Posterior cingulate gyrus (tissue), 11 donors: ENCODE results near the gene POTEM.
A peak's percentile ranks its signal among the peaks of the same experiment; 100 is the strongest.
"Not testable (repeated sequence)": the region's sequence is repeated elsewhere in the genome, so short reads cannot be mapped to it uniquely, and the experiment has no call there.

ENCODE experiments used
- DNase-seq, 10 donors: peaks; one replicate each; pipeline versions ENCODE4 v3.0.0 to v3.0.0-alpha.2; 2020 to 2021; ENCODE audit warnings: mixed read lengths in 3 of 10
- intact Hi-C: fragments of 100-400 bp; cut with DNase I; formaldehyde crosslinking; loops from one replicate; pipeline ENCODE4 v1.15.1; 2023

POTEM gene

DNA sequence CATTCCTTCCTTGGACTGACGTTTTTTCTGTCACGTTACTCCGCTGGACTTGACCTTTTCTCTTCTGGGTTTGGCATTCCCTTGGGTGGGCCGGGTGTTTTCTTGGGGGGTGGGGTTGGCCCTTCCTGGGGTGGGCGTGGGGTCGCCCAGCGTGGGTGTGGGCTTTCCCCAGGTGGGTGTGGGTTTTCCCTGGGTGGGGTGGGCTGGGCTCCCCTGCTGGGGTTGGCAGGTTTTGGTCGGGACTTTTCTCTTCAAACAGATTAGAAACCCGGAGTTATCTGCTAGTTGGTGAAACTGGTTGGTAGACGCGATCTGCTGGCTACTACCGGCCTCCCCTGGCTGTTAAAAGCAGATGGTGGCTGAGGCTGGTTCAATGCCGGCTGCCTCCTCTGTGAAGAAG, at the start of gene POTEM:
TSS of gene POTEM (plus strand) at position 301 of the 400 bp plus-strand sequence. CDS start at position 353, 52 bp downstream.
- DNase-seq, intact Hi-C loops: not testable (repeated sequence)

DNA sequence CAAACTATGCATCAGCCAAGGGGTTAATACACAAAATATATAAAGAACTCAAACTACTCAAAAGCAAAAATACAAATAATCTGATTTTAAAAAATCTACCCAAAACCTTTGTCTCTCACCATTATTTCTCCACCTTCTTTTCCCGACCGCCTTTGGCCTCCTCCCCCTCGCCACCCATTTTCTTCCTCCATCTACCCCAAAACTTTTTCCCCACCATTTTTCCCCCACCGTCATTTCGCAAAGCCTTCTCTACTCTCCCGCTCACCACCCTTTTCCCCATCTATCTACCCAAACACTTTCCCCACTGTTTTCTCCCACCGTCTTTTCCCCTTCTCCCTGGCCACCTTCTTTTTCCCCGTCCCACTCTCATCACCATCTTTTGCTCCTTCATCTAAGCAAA, 48.9 kb upstream of the POTEM start:
- intact Hi-C loops, DNase-seq: not testable (repeated sequence)

DNA sequence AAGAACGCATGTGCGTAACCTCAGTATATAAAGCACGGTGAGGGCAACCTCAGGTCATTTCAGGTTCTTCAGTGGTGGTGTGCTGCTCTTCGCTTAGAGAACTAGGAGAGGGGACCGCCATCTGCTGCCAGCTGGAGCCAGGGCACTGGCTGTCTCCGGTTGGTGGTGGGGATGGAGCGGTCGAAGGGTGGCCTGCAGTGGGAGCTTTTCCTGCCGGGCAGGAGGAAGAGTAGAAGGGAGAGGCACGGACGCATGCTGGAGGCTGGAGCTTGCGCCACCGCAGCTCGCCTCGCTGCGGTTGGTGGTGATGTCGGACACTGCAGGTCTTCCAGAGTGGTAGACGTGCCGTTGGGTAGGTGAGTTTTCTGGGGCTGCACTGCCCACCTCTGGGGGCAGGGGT, 47.2 kb upstream of the POTEM start:
- intact Hi-C loops: not testable (repeated sequence)

DNA sequence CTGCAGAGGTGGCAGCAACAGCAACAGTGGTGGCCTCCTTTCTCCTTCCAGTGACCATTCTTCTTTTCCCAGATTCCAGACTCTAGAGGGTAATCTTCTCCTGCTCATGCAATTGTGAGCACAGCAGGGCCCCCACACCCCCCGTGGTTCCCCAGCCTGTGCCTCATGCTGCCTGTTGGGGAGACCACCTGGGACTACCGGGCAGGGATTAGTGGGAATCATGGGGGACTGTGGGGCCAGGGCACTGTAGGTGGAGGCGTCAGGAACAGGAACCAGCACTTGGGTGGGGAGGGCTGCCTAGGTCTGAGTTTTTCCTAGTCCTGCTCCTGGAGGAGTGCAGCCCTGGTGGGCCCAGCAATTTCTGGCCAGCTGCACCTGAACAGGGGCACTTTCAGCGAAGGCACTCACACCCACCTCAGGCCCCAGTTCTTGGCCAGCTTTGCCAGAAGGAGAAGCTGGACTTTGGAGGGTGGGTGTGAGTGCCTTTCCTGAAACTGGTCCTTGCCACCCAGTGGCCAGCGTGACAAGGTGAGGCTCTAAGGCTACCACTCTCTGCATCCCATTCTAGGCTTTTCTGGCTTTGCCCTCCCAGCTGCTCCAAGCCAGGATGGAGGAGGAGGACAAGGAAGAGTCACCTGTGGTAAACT, 46.1 kb upstream of the POTEM start:
- DNase-seq: peak in 2 of 10 donors; percentile 39 to 57
- intact Hi-C loops: not testable (repeated sequence)

More for the DNA sequence above, 47.2 kb upstream of the POTEM start:
- DNase-seq: not testable (repeated sequence)

DNA sequence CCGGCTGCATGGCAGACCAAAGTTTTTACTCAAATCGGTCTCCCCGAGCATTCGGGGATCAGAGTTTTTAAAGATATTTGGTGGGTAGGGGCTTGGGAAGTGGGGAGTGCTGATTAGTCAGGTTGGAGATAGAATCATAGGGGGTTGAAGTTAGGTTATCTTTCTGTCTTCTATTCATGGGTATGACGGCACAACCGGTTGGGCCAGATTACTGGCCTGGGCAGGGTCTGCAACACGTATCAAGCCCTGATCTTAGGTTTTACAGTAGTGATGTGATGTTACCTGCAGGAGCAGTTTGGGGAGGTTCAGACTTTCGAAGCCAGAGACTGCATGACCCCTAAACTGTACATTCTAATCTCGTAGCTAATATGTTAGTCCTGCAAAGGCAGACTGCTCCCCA, 30.4 kb upstream of the POTEM start:
- DNase-seq, intact Hi-C loops: not testable (repeated sequence)

DNA sequence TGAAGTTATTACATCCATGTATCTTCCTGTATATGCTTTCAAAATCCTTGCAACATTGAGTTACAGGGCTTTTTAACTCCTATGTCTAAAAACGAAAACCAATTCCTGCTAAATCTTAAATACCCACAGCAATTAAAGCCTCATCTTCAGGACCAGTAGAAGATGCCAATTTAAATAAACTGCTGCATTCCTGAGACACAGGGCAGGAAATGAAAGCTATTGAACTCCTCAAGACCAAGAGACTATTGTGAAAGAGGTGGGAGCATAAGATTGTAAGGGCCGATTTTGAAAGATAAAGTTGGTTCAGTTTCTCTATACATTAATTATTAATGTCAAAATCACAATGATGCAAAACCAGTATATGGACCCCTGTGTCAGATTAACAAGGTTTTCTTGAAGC, 28.5 kb upstream of the POTEM start:
- intact Hi-C loops, DNase-seq: not testable (repeated sequence)

DNA sequence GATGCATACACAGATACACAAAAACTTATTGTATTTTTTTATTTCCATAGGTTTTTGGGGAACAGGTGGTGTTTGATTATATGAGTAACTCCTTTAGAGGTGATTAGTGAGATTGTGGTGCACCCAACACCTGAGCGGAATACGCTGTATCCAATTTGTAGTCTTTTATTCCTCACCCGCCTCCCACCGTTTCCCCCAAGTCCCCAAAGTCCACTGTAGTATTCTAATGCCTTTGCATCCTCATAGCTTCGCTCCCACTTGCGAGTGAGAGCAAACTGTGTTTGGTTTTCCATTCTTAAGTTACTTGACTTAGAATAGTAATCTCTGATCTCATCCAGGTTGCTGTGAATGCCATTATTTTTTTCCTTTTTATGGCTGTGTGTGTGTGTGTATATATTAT, 17.3 kb upstream of the POTEM start:
- DNase-seq: peak in 2 of 10 donors; percentile 35 to 39
- intact Hi-C loops: not testable (repeated sequence)

DNA sequence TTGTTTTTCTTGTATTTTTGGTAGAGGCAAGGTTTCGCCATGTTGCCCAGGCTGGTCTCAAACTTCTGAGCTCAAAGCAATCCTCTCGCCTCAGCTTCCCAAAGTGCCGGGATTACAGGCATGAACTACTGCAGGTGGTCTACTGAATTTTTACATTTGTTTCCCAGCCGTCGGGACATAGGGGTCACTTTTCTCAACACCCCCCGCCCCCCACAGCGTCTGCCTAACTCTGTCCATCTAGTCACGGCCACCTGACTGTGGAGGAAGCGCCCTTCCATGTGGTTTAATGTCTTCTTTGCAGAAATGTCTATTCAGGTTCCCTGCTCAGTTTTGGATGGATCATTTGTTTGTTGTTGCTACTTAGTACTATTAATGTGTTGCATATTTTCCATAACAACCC, 14.1 kb upstream of the POTEM start:
- intact Hi-C loops: not testable (repeated sequence)
- DNase-seq: peak in 5 of 10 donors; percentile 2 to 80 (median 40)

DNA sequence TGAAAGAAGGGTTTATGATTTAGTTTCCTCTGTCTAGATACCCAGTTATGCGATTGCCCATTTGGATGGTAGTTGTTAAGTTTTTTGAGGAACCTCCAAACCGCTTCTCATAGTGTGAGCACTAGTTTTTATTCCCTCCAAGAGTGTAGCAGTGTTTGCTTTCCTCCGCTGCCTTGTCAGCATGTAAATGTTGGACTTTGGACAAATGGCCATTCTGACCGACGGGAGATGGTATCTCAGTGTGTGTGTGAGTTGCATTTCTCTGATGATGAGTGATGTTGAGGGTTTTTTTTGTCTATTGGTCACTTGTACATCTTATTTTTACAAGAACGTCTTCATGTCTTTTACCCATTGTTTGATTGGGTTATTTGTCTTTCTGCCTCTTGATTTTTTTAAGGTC, 11.4 kb upstream of the POTEM start:
- intact Hi-C loops, DNase-seq: not testable (repeated sequence)

DNA sequence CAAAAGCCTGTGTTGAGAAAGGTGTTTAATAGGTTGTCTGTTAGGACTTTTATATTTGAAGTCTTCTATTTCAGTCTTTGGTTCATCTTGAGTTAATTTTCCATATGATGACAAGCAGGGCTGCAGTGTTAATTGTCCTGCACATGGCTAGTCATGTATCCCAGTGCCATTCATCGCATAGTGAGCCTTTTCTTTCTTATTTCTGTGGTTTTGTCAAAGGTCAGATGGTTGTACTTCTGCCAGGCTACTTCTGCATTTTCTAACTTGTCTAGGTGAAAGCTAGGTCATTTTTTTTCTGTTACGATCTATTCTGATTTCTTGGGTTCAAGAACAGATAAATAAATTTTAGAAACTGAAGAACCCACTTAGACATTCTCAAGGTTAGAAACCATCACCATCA, 5.7 kb upstream of the POTEM start:
- intact Hi-C loops, DNase-seq: not testable (repeated sequence)

DNA sequence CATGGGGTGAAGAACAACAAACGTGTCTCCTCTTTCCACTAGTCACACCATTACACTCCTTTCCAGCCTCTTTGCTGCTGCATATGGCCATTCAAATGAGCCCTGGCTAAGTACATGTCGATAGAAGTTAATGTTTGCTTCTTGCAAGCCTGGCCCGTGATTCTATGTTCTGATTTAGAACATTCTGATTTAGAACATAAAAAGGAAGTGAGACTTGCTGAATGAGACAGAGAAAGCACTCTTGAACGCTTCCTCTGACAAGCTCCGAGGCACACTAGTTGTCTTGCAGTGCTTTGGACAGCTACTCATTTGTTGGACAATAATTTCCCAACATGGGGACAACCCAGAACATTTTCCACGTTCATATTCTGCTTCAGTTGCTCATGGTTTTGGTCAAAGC, 5.1 kb upstream of the POTEM start:
- intact Hi-C loops, DNase-seq: not testable (repeated sequence)

DNA sequence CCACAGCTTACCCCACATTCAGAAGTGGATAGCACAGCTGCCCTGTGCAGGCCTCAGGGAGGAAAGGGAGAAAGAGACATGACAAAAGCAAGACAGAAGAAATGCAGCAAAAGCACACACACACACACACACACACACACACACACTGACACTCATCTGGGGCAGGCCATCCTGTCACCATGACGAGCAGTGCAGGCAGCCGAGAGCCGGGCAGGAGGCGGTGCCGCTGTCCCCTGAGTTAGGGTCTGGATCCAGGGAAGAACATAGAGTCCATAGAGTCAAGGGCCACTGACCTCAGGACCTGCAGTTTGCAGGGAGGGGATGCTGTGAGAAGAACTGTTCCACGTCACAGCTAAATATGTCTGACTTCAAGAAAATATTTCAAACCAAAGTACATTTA, 4.0 kb upstream of the POTEM start:
- intact Hi-C loops: not testable (repeated sequence)
- DNase-seq: peak in 2 of 10 donors; percentile 12 to 24

DNA sequence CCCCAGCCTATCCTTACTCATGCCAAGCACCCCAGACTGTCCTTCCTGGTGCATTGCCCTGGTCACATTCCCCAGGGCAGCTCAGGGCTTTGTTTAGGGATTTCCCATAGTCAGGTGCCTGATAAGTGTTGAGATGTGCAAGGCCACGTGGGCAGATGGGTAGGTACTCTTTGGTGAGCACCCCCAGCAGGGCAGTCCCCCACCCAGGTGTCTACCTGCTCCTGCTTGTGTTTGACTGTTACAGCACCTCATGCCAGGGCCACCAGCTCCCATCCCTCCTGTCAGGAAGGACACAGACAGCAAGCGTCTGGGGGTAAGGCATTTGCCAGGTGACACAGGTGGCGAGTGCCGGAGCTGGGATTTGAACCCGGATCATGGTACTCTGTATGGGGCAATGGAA, 2.4 kb upstream of the POTEM start:
- DNase-seq, intact Hi-C loops: not testable (repeated sequence)

DNA sequence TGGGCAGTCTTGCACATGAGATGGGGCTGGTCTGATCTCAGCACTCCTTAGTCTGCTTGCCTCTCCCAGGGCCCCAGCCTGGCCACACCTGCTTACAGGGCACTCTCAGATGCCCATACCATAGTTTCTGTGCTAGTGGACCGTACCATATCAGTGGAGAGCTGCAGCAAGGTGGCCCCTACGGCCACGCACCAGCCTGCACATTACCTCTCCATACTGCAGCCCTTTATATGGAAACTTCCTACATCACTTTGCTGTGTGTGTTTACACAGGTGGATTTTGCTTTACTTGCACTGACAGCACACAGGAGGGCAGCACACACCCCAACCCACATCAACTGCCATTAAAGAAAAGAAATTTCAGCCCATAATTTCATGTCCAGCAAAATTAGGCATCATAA, 35.3 kb downstream of the POTEM start:
- intact Hi-C loops: not testable (repeated sequence)
- peak in 1 of 10 donors; percentile 66 for DNase-seq

DNA sequence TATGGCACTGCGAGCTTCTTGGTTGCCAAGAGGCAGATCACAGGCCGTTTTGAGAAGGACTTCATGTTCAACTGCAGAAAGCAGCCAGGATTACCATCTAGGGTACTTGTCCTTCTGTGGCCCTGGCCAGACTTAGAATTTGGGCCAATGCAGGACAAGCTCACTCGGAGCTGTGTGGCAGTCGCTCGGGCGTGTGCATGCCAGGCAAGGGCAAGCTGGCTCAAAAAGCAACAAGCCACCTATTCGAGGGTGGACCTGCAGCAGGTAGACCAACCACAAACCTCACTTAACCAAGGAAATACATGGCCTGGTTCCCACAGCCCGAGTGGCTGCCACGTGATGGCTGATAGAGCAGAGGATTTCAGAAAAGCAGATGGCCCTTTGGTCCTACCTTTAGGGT, 39.3 kb downstream of the POTEM start:
- DNase-seq, intact Hi-C loops: not testable (repeated sequence)

DNA sequence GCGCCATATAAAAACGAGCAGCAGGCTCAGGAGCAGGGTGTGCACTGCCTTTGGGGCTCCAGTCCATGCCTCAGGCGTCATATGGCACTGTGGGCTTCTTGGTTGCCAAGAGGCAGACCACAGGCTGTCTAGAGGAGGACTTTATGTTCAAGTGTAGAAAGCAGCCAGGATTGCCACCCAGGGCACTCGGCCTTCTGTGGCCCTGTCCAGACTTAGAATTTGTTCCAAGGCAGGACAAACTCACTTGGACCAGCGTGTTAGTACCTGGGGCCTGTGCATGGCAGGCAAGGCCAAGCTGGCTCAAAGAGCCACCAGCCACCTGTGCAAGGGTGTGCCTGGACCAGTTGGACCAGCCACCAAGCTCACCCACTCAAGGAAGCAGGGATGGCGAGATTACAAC, 40.4 kb downstream of the POTEM start:
- intact Hi-C loops: not testable (repeated sequence)
- peak in 2 of 10 donors; percentile 56 to 77 for DNase-seq

DNA sequence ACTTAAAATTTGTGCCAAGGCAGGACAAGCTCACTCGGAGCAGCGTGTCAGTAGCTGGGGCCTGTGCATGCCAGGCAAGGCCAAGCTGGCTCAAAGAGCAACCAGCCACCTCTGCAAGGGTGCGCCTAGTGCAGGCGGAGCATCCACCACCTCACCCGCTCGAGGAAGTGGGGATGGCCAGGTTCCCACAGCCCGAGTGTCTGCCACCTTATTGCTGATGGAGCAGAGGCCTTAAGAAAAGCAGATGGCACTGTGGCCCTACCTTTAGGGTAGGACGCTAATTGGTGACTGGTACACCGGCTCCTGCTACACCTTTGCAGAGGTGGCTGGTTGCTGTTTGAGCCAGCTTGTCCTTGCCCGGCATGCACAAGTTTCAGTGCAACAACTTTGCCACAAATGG, 43.8 kb downstream of the POTEM start:
- intact Hi-C loops: not testable (repeated sequence)
- peak in 3 of 10 donors; percentile 34 to 78 (median 43) for DNase-seq

DNA sequence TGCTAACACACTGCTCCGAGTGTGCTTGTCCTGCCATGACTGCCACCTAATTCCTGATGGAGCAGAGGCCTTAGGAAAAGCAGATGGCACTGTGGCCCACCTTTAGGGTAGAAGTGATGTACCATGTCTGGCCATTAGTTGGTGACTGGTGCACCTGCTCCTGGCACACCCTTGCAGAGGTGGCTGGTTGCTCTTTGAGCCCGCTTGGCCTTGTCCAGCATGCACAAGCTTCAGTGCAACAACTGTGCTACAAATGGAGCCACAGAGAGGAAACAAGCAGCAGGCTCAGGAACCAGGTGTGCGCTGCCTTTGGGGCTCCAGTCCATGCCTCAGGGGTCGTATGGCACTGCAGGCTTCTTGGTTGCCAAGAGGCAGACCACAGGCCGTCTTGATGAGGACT, 44.5 kb downstream of the POTEM start:
- DNase-seq, intact Hi-C loops: not testable (repeated sequence)

DNA sequence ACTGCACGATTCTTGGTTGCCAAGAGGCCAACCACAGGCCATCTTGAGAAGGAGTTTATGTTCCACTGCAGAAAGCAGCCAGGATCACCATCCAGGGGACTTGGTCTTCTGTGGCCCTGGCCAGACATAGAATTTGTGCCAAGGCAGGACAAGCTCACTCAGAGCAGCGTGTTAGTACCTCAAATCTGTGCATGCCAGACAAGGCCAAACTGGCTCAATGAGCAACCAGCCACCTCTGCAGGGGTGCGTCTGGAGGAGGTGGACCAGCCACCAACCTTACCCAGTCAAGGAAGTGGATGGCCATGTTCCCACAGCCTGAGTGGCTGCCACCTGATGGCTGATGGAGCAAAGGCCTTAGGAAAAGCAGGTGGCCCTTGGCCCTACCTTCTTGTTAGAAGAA, 48.0 kb downstream of the POTEM start:
- intact Hi-C loops, DNase-seq: not testable (repeated sequence)

DNA sequence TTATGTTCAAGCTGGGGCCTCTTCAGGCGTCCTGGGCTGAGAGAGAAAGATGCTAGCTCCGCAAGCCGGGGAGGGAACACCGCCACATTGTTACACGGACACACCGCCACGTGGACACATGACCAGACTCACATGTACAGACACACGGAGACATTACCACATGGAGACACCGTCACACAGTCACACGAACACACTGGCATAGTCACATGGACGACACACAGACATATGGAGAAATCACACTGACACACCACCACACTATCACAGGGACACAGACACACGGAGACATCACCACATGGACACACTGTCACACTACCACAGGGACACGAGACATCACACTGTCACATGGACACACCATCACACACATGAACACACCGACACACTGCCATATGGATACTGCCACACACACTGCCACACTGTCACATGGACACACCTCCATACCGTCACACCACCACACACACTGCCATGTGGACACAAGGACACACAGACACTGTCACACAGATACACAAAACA, 57.9 kb downstream of the POTEM start:
- intact Hi-C loops: not testable (repeated sequence)

DNA sequence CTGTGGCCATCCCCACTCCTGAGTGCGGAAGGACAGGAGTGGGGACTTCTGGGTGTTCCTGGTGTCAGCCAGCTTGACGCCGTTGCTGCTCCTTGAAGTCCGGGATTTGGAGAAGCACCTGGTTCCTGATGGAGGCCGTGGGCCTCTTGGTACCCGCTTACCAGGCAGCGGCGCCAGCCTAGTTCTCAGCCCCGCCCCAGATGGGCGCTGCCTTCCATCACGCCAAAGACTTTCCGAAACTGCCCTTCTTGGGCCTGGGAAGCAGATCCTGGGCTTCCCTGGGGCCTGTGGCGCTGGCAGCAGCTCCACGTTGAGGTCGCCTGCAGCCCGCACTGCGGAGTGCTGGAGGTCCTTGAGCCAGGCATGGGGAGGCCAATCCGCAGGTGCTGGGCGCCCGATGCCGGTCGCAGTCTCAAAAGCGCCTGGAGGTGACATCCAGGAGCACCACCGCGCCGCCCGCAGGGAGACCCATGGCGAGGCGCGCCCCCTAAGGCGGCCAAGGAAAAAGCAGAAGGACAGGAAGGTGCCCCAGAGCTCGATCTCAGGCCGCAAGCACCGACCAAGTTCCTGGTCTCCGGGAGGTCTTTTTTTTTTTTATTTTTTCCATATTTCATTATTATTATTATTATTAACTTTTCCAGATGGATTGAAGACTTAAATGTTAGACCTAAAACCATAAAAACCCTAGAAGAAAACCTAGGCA, 59.6 kb downstream of the POTEM start:
- peak in 2 of 10 donors; percentile 25 to 48 for DNase-seq
- intact Hi-C loops: not testable (repeated sequence)

More for the DNA sequence above, 57.9 kb downstream of the POTEM start:
- DNase-seq: not testable (repeated sequence)
